GM18861 (cell line): ENCODE results near the gene ARHGEF39.

Source experiments
- ATAC-seq: cut with Tn5 transposase; IDR thresholded peaks from one replicate; pipeline ENCODE4 v1.9.1; 2021; ENCODE audit not compliant: unreplicated experiment

The ARHGEF39 gene, protein sequence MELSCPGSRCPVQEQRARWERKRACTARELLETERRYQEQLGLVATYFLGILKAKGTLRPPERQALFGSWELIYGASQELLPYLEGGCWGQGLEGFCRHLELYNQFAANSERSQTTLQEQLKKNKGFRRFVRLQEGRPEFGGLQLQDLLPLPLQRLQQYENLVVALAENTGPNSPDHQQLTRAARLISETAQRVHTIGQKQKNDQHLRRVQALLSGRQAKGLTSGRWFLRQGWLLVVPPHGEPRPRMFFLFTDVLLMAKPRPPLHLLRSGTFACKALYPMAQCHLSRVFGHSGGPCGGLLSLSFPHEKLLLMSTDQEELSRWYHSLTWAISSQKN

DNA sequence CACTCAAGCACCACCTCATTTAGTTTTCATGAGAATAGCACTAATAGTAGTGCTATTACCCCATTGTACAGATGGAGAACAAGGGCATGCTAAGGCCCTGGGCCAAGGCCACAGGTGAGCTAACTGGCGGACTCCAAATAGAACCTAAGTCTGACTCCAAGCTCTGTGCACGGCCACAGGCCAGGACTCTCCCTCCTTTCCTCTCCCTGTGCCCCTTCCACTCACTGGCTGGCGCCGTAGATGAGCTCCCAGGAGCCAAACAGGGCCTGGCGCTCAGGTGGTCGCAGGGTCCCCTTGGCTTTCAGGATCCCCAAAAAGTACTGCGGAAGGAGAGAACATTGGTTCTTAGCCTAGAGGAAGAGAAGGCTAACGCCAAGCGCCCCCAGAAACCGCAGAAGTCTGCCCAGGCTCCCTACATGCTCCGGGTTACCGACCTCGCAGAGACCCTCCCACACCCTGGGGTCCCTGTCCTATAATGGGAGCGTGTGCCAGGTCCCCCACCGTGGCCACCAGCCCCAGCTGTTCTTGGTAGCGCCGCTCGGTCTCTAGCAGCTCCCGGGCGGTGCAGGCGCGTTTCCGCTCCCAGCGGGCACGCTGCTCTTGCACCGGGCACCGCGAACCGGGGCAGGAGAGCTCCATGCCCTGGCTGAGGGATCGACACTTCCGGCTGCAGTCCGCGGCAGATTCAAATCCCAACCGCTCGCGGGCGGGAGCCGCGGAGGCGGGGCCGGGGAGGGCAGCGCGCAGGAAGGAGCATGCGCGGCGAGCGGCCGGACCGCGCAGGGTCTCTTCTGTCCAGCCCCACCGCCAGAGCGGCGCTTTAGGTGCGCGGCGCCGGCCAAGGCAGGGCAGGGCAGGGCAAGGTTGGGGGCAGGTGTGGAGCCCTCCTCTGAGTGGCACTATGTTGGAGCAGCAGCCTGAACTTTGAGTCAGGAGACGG, at the start of gene ARHGEF39:
TSS of gene ARHGEF39 (minus strand) at position 665 of the 940 bp plus-strand sequence. CDS start at position 639, 26 bp downstream.
- peak; percentile 64 for ATAC-seq

DNA sequence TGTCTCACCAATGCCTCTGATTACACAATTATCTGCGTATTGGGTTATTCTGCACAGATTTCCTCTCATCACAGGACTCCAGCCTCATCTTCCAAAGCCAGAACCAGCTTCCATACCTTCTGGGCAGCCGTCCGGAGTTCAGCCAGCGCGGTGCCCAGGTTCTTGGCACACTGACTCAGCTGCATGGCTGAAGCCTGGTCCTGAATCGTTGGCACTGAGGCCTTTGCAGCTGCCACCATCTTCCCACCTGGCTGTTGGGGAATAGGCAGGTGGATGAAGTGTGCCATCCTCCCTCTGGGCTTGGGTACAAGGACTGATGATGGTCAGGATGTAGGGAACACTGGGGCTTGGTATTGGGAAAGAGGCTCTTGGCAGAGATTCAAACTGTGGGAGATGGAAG, 49.1 kb upstream of the ARHGEF39 start:
- ATAC-seq, result no peak

DNA sequence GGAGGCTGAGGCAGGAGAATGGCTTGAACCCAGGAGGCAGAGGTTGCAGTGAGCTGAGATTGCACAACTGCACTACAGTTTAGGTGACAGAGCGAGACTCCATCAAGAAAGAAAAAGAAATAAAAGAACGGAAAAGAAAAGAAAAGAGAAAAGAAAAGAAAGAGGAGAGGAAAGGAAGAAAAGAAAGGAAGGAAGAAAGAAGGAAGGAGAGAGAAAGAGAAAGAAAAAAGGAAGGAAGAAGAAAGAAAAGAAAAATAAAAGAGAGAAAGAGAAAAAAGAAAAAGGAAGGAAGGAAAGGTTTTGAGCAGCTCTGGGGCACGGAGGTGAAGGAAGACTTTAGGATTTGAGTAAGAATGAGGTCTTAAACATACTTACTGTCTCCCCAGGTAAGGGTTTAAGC, 48.6 kb upstream of the ARHGEF39 start:
- ATAC-seq, result no peak

DNA sequence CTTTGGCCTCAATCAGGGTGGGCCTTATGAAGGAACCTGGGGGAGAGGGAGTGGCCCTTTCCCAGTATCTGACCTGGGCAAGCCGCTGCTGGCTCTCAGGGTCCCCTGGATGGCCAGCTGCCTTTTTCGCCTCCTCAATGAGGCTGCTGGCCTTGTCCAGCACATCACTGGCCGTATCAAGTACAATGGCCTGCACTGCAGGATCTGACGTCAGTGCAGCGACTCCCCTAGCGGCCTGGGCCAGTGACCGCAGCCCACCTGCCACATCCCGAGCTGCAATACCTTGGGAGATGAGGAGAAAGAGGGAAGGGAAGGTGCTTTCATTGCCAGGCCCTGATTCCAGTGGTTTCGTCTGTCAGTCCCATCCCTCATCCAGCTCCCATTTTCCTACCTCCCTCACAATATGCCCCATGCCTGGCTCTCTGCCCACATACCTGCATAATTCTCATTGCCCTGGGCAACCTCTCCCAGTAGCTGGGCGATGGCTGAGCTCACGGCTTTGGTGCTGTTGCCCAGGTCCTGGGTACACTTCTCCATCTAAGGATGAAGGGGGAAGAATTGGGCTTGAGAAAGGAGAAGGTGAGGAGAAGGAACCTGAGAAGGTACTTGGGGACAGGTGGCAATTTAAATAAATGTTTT, 47.9 kb upstream of the ARHGEF39 start:
- no peak for ATAC-seq

DNA sequence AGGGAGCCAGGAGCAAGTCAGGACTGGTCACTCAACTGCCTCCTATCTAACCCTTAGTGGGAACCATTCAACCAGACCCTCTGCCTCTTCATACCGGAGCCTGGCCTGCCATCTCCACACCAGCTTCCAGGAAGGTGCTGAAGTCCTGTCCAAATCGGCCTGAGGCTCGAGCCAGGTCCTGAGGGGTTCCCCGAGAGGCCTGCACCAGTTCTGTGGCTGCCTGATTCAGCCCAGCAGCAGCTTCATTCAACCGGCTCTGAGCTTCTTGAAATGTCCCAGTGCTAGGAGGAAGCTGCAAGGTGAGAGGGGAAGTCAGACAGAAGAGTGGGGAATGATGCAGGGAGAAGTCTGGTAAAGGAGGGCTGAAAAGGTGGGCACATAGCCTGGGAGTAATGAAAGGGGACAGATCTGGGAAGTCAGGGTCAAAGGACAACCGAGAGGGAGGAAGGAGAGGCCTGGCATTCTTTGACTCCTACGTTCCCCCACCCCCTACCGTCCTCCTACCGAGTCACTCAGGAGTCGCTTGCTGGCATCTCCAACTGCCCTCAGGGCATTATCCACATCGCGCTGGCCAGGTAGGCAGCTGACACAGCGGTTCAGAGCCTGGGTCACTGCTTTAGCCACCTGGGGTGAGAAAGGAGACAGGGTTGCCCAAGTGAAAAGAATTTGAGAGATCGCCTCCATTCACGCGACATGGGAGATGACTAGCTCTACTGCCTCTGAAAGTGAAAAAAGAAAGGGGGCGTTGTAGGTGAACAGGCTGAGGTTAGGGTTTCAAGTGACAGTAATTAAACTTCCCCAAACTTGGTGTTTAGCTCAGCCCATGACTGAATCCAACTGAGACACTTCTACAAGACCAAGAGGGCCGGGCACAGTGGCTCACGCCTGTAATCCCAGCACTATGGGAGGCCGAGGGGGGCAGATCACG, 46.8 kb upstream of the ARHGEF39 start:
- ATAC-seq, result no peak

DNA sequence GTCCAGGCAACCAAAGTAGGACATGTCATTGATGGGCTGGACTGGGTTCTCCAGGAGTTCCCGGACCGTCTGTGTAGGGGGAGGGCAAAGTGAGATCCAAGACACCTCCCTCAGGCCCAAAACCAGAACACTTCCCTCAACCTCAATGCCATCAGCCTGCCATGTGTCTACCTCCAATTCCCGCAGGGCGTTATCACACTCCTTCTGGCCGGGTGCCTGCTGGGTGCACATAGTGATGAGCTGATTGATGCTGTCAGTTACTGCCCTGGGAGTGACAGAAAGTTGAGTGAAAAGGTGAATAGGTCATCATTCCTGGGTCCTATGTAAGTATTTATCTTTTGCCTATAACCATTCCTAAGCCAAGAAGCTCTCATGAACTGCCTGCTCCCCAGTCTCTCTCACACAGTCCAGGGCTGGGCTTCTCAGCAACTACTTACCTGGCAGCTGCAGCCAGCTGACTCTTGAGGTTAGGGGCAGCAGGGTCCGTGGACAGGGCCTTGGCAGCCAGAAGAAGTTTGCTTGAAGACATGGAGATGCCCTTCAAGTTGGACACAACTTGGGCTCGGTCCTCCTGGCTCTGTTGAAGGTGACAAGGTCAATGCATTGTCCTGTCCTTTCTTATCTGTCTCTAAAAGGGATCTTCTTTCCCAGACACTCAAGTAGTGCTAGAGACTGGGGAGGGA, 46.0 kb upstream of the ARHGEF39 start:
- no peak for ATAC-seq

DNA sequence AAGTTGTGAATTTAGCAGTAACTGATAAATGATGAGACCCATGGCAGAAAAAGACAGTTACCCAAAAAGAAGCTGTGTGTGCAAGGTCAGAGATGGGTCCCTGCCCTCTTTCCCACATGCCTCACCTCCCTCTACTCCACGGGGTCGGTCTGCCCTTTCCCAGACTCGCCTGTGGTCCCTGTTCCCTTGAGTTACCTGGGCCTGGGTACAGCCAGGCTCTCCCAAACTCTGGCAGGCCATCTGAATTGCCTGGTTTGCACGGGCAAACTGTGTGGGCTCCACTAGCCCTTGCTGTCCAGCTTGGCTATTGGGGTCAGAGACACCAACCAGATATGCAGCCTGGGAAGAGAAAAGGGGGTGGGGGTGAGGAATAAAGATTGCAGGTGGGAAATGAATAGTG, 43.2 kb upstream of the ARHGEF39 start:
- ATAC-seq, result no peak

DNA sequence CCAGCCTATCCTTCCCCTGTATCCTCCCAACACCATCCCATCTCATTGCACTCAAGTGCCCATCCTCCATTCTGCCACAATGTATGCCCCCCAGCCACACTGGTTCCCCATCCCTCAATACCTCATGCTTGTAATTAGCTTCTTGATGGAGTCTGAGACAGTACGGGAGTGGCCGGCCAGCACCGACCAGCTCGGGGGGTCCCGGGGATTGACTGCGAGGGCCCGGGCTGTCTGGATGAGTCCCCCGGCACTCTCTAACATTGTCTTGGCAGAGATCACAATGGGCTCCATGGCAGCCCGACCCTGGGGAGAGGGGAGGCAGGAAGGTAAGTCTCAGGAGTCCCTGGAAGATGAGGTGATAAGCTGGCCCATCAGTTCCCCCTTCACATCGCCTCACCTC, 42.0 kb upstream of the ARHGEF39 start:
- no peak for ATAC-seq

DNA sequence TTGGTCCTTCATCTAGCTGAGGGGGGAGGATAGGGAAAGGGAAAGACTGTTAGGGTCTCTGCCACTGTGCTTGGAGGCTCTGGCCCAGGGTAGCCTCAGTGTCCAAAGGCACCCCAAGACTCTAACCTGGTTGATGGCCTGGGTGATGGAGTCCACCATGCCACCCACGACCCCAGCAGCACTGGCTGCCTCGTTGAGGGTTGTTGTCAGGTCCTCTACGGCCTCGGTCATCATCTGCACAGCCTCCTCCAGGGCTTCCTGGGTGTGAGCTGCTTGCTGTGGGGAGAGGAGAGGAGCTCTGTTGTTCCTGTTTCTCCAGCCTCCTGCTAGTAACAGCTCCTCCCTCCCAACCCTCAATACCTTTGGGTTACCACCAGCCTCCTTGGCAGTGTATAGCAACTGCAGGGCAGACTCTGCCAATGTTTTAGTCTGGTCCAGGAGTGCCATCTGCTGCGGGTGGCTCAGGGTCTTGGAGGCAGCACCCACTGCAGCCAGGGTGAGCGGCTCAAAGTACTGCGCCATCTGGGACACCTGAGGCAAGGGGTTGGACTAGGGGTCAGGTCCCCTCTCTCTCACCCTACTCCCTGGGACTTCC, 40.9 kb upstream of the ARHGEF39 start:
- no peak for ATAC-seq

DNA sequence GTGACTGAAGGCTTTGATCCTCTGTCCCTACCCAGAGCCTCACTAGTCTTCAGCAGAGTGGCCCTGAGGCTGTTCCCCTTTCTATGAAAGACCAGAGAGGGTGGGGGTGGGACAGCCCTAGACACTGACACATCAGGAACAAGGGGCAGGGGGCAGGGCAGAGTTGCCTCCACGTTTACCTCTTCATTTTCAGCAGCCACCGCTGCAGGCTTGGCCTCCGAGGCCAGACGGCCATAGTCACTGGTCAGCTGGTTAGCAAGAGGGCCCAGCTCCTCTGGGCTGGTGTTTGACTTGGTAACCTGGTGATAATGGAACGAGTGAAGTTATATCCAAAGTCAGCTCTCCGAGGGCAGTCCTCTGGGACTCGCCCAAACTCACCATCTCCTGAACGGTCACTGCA, 40.4 kb upstream of the ARHGEF39 start:
- no peak for ATAC-seq

DNA sequence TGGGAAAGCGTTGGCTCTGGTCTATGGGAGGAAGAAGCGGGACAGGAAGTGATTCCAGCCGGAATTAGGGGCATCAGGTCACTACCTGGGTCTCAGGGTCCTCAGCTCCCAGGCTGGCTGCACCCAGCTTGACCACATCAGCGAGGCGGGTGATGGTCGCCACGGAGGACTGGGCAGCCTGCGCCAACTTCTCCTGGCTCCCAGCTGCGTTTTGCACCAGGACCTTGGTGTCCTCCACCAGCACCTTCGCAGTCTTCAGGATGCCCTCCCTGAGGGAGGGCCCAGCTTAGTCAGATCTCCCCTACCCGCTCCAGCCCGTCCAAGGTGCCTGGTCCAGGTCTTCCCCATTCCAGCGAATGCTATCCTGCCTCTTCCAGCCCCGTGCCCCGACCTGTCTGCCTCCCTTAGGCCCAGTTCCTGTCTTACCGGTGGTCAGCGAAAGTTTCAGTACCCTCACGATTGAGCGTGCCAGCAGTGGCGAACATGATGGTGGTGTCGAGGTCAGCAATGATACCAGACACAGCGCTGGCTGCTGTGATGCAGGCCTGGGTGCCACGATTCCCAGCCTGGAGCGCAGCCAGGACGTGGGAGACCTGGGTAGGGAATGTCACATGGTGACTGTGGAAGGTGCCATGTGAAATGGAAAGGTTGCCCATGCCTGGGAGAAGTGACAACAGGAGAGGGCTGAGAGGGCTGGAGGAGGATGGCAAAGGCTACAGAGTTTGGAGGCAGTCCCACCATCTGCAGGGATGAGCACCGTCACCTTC, 39.1 kb upstream of the ARHGEF39 start:
- no peak for ATAC-seq

DNA sequence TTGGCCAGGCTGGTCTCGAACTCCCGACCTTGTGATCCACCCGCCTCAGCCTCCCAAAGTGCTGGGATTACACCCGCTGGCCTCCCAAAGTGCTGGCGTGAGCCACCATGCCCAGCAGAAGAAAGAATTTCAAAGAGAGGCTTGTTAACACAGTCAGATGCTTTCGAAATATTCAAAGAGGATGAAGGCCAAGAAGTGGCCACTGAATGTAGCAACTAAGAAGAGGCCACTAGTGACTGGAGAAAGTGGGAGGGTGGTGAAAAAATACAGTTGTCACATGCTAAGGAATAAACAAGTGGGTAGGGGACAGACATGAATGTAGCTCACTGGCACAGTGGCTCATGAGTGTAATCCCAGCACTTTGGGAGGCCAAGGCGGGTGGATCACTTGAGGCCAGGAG, 37.7 kb upstream of the ARHGEF39 start:
- ATAC-seq, result no peak

DNA sequence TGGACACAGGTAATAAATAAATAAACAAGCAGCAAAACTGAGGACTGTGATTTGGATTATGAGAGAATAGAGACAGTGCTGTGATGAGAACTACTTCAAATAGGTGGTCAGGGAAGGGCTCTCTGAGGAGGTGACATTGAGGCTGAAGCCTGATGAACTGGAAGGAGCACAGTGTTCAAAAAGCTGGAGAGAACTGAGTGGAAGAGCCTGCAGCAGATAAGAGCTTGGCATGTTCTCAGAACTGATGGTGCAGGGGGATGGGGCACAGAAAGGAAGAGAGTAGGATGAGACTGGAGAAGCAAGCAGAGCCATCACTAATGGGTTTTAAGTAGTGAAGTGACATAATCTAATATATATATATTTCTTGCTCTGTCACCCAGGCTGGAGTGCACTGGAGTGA, 35.9 kb upstream of the ARHGEF39 start:
- ATAC-seq, result no peak

DNA sequence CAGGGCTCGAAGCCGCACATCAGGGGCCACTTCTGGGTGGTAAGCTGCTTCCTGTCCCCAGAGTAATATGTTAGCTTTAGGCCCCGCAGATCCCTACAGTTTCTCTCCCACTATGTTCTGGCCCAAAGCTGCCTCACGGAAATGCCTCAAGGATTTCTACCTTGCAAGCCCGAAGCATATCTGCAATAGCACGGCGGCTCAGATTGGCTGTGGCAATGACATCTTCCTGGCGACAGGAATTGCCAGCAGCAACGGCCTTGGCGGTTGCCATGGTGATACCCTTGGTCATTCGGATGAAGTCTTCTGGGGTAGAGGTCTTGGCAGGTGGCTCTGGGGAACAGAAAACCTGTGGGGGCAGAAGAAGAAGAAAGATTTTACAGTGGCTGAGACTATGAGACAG, 35.0 kb upstream of the ARHGEF39 start:
- ATAC-seq, result no peak

DNA sequence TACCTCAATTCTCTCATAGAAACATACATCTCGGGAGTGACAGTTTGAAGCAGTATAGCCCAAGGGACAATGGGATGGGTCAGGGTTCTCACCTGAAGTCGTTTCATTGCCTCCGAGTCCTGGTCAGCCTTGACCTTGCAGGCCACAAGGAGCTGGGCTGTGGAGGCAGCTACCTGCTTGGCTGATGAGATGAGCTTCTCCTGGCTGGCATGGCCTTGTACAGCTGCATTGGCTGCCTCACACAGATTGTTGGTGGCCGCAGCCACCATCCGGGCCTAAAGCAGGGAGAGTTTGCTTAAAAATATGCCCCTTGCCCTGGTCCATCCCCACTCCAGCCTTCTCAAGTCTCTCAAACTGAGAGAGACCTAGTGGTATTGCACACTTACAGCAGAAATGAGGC, 33.2 kb upstream of the ARHGEF39 start:
- ATAC-seq, result no peak

DNA sequence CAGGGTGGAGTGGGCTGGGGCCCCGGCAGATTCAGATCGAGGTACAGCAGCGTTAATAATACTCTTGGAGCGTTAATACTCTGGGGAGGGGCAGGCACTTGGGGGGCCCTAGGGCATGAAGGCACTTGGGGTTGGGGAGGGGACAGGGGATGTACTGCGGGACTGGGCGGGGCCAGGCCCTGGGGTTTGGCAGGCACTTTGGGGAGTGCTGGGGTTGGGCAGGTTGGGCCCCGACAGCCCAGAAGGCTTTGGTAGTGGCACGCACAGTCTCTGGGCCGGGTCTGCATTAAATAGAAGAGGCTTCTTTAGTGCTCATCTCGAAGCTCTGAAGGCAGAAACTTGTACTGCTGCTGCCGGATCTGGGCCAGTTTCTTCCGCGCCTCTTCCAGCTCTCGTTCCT, 32.5 kb upstream of the ARHGEF39 start:
- ATAC-seq, result no peak

DNA sequence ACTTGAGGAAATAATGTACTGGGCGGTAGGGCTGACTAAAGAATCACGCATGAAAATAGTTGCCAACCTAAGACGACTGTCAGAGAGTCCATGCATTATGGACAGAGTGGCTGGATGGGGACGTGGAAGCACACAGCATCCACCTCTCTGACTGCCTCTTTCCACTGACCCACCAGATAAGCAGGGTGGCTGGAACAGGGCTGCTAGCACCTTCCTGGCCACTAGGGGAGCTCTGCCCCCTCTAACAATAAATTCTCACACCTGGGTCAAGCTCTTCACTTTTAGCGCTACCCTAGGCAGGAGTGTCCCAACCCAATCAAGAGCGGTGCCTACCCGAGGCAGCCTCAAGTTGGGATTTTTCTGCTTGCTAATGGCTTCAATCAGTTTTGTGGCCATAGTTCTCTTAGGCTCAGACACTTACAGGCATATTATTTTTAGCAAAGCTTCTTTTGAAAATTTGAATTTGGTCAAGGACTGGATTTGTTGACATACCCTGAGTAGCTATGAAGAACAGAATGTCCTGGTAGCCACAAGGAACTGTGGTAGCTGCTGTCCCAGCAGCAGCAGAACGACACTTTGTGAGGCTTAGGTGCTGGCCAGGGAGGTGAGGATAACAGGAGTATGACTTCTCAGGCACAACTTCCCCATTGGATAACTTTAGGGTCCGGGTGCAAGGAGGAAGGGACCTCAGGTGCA, 31.7 kb upstream of the ARHGEF39 start:
- ATAC-seq, result peak; percentile 84

DNA sequence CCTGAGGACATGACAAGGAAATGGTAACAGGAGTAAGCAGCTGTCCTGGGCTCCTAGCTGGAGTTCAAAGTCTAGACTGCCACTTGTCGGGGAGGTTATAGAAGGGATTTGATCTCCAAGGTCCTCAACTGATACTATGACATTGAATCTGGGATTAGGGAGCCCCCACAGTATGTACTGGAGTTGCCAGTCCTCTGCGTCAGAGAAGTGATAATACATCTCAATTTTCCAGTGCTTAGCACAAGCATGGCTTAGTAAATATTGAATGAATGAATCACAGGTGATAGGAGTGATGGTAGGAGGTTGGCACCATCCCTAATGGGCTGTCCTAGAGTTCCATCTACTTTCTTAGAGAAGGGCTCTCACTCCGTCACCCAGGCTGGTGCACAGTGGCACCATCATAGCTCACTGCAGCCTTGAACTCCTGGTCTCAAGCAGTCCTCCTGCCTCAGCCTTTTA, 31.0 kb upstream of the ARHGEF39 start:
- no peak for ATAC-seq
